MM.1S (cell line): ENCODE data around the gene C1orf232.

Experiments used
- DNase-seq: peaks from one replicate; pipeline ENCODE4 v3.0.0-alpha.2; 2015
- H2AFZ ChIP-seq: fragments of 300-600 bp; sonication (generic); 2 replicates; pipeline ENCODE4 v1.6.0; 2016; ENCODE audit warnings: antibody characterized with exemption, low read length
- H3F3A ChIP-seq: fragments of 300-600 bp; sonication (generic); 2 replicates; pipeline ENCODE4 v1.6.1; 2016; ENCODE audit warnings: mild to moderate bottlenecking, antibody characterized with exemption, low read length, moderate library complexity, mixed read lengths; ENCODE audit not compliant: insufficient read depth
- H3K27ac ChIP-seq: fragments of 300-600 bp; sonication (generic); 2 replicates; pipeline ENCODE4 v1.5.1; 2016; ENCODE audit warnings: mild to moderate bottlenecking, low read length
- H3K27me3 ChIP-seq: fragments of 300-600 bp; sonication (generic); replicated peaks from 2 replicates; pipeline ENCODE4 v1.6.0; 2016; ENCODE audit warnings: low read length; ENCODE audit not compliant: insufficient read depth
- H3K36me3 ChIP-seq: fragments of 300-600 bp; sonication (generic); replicated peaks from 2 replicates; pipeline ENCODE4 v1.6.1; 2016; ENCODE audit warnings: mild to moderate bottlenecking, low read length, mixed read lengths; ENCODE audit not compliant: insufficient read depth
- H3K4me1 ChIP-seq: fragments of 300-600 bp; sonication (generic); 2 replicates; pipeline ENCODE4 v1.6.1; 2016; ENCODE audit warnings: low read length, mixed read lengths
- H3K4me2 ChIP-seq: fragments of 300-600 bp; sonication (generic); 2 replicates; pipeline ENCODE4 v1.6.0; 2016; ENCODE audit warnings: low read depth, low read length
- H3K4me3 ChIP-seq: fragments of 300-600 bp; sonication (generic); 2 replicates; pipeline ENCODE4 v1.5.1; 2016; ENCODE audit warnings: low read length, mixed read lengths
- H3K79me2 ChIP-seq: fragments of 300-600 bp; sonication (generic); 2 replicates; pipeline ENCODE4 v1.6.1; 2016; ENCODE audit warnings: mixed run types, low read length, mixed read lengths
- H3K9ac ChIP-seq: fragments of 300-600 bp; sonication (generic); 2 replicates; pipeline ENCODE4 v1.6.1; 2016; ENCODE audit warnings: low read length, mixed read lengths
- H3K9me2 ChIP-seq: fragments of 300-600 bp; sonication (generic); replicated peaks from 2 replicates; pipeline ENCODE4 v1.6.1; 2016; ENCODE audit warnings: mild to moderate bottlenecking, low read length, mixed read lengths; ENCODE audit not compliant: insufficient read depth
- H3K9me3 ChIP-seq: fragments of 300-600 bp; sonication (generic); replicated peaks from 2 replicates; pipeline ENCODE4 v1.6.1; 2016; ENCODE audit warnings: mild to moderate bottlenecking, low read length, mixed read lengths; ENCODE audit not compliant: insufficient read depth
- H4K20me1 ChIP-seq: fragments of 300-600 bp; sonication (generic); 2 replicates; pipeline ENCODE4 v1.6.1; 2016; ENCODE audit warnings: mild to moderate bottlenecking, low read length, moderate library complexity, mixed read lengths; ENCODE audit not compliant: insufficient read depth
- CTCF ChIP-seq: fragments of 300-600 bp; sonication (generic); IDR thresholded peaks from 2 replicates; pipeline ENCODE4 v1.5.1; 2016; ENCODE audit warnings: antibody characterized with exemption, low read length, mixed read lengths
- EZH2 ChIP-seq: fragments of 300-600 bp; sonication (generic); optimal IDR thresholded peaks from 2 replicates; pipeline ENCODE3; 2017; ENCODE audit warnings: low read depth, mild to moderate bottlenecking, antibody characterized with exemption, low read length, mixed read lengths
- EZH2phosphoT487 ChIP-seq: fragments of 300-600 bp; sonication (generic); IDR thresholded peaks from 2 replicates; pipeline ENCODE4 v1.6.1; 2018; ENCODE audit warnings: antibody characterized with exemption, low read length

Gene C1orf232

DNA sequence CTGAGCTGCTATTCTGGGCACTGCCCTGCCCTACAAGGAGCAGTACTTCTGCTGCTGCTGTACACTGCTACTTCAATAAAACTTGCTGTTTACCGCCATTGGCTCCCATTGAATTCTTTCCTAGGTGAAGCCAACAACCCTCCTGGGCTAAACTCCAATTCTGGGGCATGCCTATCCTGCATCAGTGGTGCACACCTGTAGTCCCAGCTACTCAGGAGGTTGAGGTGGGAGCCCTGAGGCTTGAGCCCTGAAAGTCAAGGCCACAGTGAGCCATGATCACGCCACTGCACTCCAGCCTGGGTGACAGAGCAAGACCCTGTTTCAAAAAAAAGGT, 36.0 kb downstream of the C1orf232 start:
- H3K9ac ChIP-seq: no peak overlapping the region
- DNase-seq: no peak
- TF ChIP-seq EZH2phosphoT487 (no peak), EZH2 (no peak), CTCF (no peak)
- no peaks in the 10 kb centered on the region for H3K9me3 ChIP-seq
- H3K27ac ChIP-seq: no peak overlapping the region
- H3K9me2 ChIP-seq: no peaks in the 10 kb centered on the region
- no peaks in the 10 kb centered on the region for H3K4me1 ChIP-seq
- no peaks in the 10 kb centered on the region for H3K27me3 ChIP-seq
- no peaks in the 10 kb centered on the region; the same call in 1 of the 2 replicates for H4K20me1 ChIP-seq
- H3K36me3 ChIP-seq: no peaks in the 10 kb centered on the region
- no peak overlapping the region for H3K4me3 ChIP-seq
- no peak overlapping the region for H2AFZ ChIP-seq
- H3F3A ChIP-seq: no peaks in the 10 kb centered on the region
- H3K79me2 ChIP-seq: no peaks in the 10 kb centered on the region
- no peak overlapping the region for H3K4me2 ChIP-seq

GRCh38 chr1:26132128-26132833, 36.5 kb downstream of the C1orf232 start:
- H3K27ac ChIP-seq: no peak overlapping the region
- H3K27me3 ChIP-seq: no peaks in the 10 kb centered on the region
- H3K4me2 ChIP-seq: no peak overlapping the region
- H3K4me3 ChIP-seq: no peak overlapping the region
- no peaks in the 10 kb centered on the region for H3K9me2 ChIP-seq
- no peaks in the 10 kb centered on the region; the same call in 1 of the 2 replicates for H4K20me1 ChIP-seq
- no peak overlapping the region for H3K9ac ChIP-seq
- no peak for DNase-seq
- no peak overlapping the region for H2AFZ ChIP-seq
- peaks cover 3% of the 10 kb centered on the region; the same call in 1 of the 2 replicates for H3K4me1 ChIP-seq
- 0 out of 2 replicates have a peak, but pooled peaks cover 2% of the 10 kb centered on the region for H3F3A ChIP-seq
- no peaks in the 10 kb centered on the region for H3K36me3 ChIP-seq
- no peaks in the 10 kb centered on the region for H3K79me2 ChIP-seq
- no peaks in the 10 kb centered on the region for H3K9me3 ChIP-seq
- TF ChIP-seq EZH2 (no peak), CTCF (no peak)

- Histone ChIP-seq H3K4me3 (no peak overlapping the region), H3K4me2 (no peak overlapping the region), H2AFZ (no peak overlapping the region), H3K9ac (no peak overlapping the region), H4K20me1 (no peaks in the 10 kb centered on the region; the same call in 1 of the 2 replicates), H3F3A (peaks cover 17% of the 10 kb centered on the region), H3K27me3 (no peaks in the 10 kb centered on the region), H3K4me1 (peaks cover 11% of the 10 kb centered on the region), H3K79me2 (no peaks in the 10 kb centered on the region), H3K27ac (no peak overlapping the region), H3K9me3 (no peaks in the 10 kb centered on the region), H3K36me3 (no peaks in the 10 kb centered on the region), H3K9me2 (no peaks in the 10 kb centered on the region)
- DNase-seq: no peak
- TF ChIP-seq EZH2phosphoT487 (no peak), EZH2 (no peak), CTCF (no peak)
Measured at GRCh38 chr1:26130695-26131094, 38.1 kb downstream of the C1orf232 start.
